NT2/D1 (cell line): ENCODE measurements around the gene RBPJ.

Experiments used
- YY1 ChIP-seq: IDR thresholded peaks from 2 replicates; pipeline ENCODE4 v1.6.1; 2011; ENCODE audit not compliant: insufficient read length, insufficient read depth
- ZNF274 ChIP-seq: IDR thresholded peaks from 2 replicates; pipeline ENCODE4 v1.6.1; 2011; ENCODE audit warnings: mild to moderate bottlenecking, low read depth, low read length

- TF ChIP-seq ZNF274 (no peak), YY1 (no peak)
Measured at GRCh38 chr4:26365537-26366150, 44.8 kb downstream of the RBPJ start.
